ENCODE data around the gene HS3ST2.

DNA sequence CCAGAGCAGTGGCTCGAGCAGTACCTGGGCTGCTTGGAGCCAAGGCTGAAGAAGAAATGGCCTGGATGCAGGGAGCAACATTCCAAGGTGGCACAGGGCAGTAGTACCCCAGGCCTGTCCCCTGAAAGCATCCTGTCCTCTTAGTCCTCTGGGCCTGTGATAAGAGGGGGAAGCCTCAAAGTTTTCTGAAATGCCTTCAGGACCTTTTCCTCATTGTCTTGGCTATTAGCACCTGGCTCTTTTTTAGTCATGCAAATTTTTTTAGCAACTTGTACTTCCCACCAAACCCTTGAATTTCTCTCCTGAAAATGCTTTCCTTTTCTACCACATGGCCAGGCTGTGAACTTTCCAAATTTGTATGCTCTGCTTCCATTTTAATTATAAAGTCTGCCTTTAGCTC is 148.9 kb downstream of the HS3ST2 start:
- TF ChIP-seq, protein P1, sequence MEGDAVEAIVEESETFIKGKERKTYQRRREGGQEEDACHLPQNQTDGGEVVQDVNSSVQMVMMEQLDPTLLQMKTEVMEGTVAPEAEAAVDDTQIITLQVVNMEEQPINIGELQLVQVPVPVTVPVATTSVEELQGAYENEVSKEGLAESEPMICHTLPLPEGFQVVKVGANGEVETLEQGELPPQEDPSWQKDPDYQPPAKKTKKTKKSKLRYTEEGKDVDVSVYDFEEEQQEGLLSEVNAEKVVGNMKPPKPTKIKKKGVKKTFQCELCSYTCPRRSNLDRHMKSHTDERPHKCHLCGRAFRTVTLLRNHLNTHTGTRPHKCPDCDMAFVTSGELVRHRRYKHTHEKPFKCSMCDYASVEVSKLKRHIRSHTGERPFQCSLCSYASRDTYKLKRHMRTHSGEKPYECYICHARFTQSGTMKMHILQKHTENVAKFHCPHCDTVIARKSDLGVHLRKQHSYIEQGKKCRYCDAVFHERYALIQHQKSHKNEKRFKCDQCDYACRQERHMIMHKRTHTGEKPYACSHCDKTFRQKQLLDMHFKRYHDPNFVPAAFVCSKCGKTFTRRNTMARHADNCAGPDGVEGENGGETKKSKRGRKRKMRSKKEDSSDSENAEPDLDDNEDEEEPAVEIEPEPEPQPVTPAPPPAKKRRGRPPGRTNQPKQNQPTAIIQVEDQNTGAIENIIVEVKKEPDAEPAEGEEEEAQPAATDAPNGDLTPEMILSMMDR (IDR thresholded peaks at IDR 0.05; ENCODE audit: control extremely low read depth in 1 of 3, insufficient read depth in 1 of 3, low read depth in 1 of 3, low read length in 3 of 3): no peak
- TF ChIP-seq POLR2A (IDR thresholded peaks at IDR 0.05; ENCODE audit: control extremely low read depth in 1 of 2, low read depth in 2 of 2, low read length in 2 of 2) (no peak), CHD2 (IDR thresholded peaks at IDR 0.05; ENCODE audit: low read length) (no peak), TAF1 (IDR thresholded peaks at IDR 0.05; ENCODE audit: low read depth, low read length) (no peak), BACH1 (IDR thresholded peaks at IDR 0.05; ENCODE audit: low read length) (no peak), TEAD4 (IDR thresholded peaks at IDR 0.05; ENCODE audit: low read depth, low read length) (no peak), YY1 (IDR thresholded peaks at IDR 0.05; ENCODE audit: low read depth, low read length) (no peak)
